ENCODE data around the gene SGMS1. TPM values are rescaled to one million over a fixed set of nuclear protein-coding genes. Genes with fewer than 3 reads are reported as not detected.

Gene SGMS1
- total RNA-seq, 4 donors from 2014 or later: 153 to 235 (median 186) TPM

GRCh38 chr10:50593523-50594376 is 30.0 kb downstream of the SGMS1 start:
- DNase-seq (ENCODE audit: low spot score in 2 of 2): no peak
- intact Hi-C loops (cut with DNase I; ENCODE audit: low total_unique reads): no loop called here
- TF ChIP-seq CTCF (IDR thresholded peaks at IDR 0.05): no peak
- WGBS, 2 donors: 72 to 75% methylated on average over 6 of the region's 6 CpGs
- no peak overlapping the region for H3K4me3 ChIP-seq (ENCODE audit: low read depth, poor library complexity, severe bottlenecking)

- H3K4me3 ChIP-seq (ENCODE audit: low read depth, poor library complexity, severe bottlenecking): no peak overlapping the region
- intact Hi-C loops (cut with DNase I; ENCODE audit: low total_unique reads): no loop called here
- 82 to 93% methylated on average over 7 of the region's 7 CpGs for WGBS, 2 donors
- DNase-seq (ENCODE audit: low spot score in 2 of 2): no peak
- TF ChIP-seq CTCF (IDR thresholded peaks at IDR 0.05): no peak
- no peak for TF ChIP-seq POLR2A (IDR thresholded peaks at IDR 0.05)
Measured at GRCh38 chr10:50592961-50593418, 30.8 kb downstream of the SGMS1 start.

GRCh38 chr10:50590935-50591334 is 32.8 kb downstream of the SGMS1 start:
- H3K4me3 ChIP-seq (ENCODE audit: low read depth, poor library complexity, severe bottlenecking): no peak overlapping the region
- TF ChIP-seq CTCF (IDR thresholded peaks at IDR 0.05) (no peak), POLR2A (IDR thresholded peaks at IDR 0.05) (no peak)
- no peak for DNase-seq (ENCODE audit: low spot score in 2 of 2)
- intact Hi-C loops (cut with DNase I; ENCODE audit: low total_unique reads): no loop called here
- 98 to 99% methylated on average over 4 of the region's 4 CpGs for WGBS, 2 donors

DNA sequence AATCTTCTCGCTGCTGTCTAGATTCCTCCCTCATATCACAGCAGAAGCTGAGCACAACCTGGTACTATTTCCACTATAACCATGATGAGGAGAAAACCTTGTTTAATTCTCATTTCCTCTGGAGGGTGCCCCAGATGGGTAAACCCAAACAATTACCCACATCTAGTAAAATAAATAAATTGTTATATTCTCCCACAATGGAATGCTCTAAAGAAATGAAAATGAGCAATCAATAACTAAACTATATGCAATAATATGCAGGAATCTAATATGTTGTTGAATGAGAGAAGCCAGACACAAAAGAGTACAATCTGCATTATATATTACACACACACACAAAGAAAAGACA is 37.0 kb downstream of the SGMS1 start:
- intact Hi-C loops (cut with DNase I; ENCODE audit: low total_unique reads): no loop called here
- WGBS, 2 donors: 22 to 42% methylated on average over 1 of the region's 1 CpG
- TF ChIP-seq CTCF (IDR thresholded peaks at IDR 0.05): no peak
- TF ChIP-seq POLR2A (IDR thresholded peaks at IDR 0.05): no peak
- H3K4me3 ChIP-seq (ENCODE audit: low read depth, poor library complexity, severe bottlenecking): no peak overlapping the region
- no peak for DNase-seq (ENCODE audit: low spot score in 2 of 2)

DNA sequence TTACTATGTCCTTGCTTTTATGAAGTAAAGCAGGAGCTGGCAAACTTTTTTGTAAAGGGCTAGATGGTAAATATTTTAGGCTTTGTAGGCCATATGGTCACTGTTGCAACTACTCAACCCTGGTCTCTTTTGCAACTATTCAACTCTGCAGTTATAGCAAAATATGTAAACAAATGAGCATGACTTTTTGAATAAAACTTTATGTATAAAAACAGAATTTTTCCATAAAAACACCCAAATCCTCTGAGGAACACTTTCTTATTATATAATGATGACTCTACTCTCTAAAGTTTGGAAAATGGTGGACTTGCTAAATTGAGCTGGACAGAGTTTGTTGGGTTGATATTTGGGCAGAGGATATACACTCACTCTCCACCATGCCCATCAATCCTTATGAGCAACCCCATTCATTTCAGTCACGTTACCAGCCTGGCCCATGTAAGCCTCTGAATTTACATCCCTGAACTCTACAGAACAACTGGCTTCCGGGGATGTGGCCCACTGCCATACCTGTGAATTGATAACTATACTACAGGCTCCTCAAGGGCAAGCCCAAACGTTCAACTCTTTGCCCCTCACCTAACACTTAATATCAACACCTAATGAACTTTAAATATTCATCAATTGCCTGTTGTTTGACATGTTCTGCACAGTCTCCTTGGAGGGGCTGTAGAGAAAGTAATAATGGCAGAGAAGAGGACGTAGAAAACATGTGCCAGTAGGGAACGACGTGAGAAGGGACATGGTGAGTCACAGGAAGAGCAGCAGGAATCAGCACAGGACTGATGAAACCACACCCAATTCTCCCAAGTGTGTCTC is 37.6 kb downstream of the SGMS1 start:
- H3K4me3 ChIP-seq (ENCODE audit: low read depth, poor library complexity, severe bottlenecking): no peak overlapping the region
- intact Hi-C loops (cut with DNase I; ENCODE audit: low total_unique reads): no loop called here
- TF ChIP-seq POLR2A (IDR thresholded peaks at IDR 0.05): no peak
- no peak for TF ChIP-seq CTCF (IDR thresholded peaks at IDR 0.05)
- peak in 1 of 2 donors; percentile 51 for DNase-seq (ENCODE audit: low spot score in 2 of 2)
- 43% methylated on average over 6 of the region's 6 CpGs for WGBS, 2 donors
